ENCODE results near the gene ANTXR2.

DNA sequence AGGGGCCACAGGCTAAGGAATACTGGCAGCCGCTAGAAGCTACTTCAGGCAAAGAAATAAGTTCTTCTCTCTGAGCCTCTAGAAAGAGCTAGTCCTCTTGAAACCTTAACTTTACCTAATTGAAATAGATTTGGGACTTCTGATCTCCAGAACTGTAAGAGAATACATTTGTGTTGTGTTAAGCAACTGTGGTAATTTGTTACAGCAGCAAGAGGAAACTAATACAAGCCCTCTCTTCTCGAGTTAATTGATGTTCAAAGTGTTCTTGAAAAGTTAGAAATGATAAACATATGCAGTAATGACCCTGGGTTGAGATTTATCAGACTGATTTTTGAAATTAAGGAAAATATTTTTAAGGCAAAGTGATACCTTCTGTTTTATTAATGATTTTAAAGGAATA lies 172.8 kb downstream of the ANTXR2 start:
- no peak for TF ChIP-seq CTCF (IDR thresholded peaks at IDR 0.05 in 2 of 3, conservative IDR thresholded peaks at IDR 0.05 in 1 of 3; ENCODE audit: insufficient read depth in 2 of 3, low read depth in 1 of 3, low read length in 3 of 3)
- TF ChIP-seq ILK (tag; IDR thresholded peaks at IDR 0.05; ENCODE audit: borderline replicate concordance, low read depth), result no peak
- no peak for TF ChIP-seq EHMT2 (IDR thresholded peaks at IDR 0.05)
- no peak for TF ChIP-seq MAX (CRISPR knock-in tag; IDR thresholded peaks at IDR 0.05)
- no peak for TF ChIP-seq ZC3H4 (CRISPR knock-in tag; IDR thresholded peaks at IDR 0.05; ENCODE audit: borderline replicate concordance)
- no peak for TF ChIP-seq TEAD4 (IDR thresholded peaks at IDR 0.05; ENCODE audit: low read length)
- no peak for TF ChIP-seq TEAD4 (CRISPR knock-in tag; IDR thresholded peaks at IDR 0.05; ENCODE audit: borderline replicate concordance)
- no peak for TF ChIP-seq SMC3 (conservative IDR thresholded peaks at IDR 0.05; ENCODE audit: insufficient read depth, low read depth, low read length)

Data from K562 (cell line).